H9 (cell line): ENCODE measurements around the gene NAGPA. TPM values are rescaled to one million over a fixed set of nuclear protein-coding genes. Genes with fewer than 3 reads are reported as not detected.

Experiments used
- DNase-seq: peaks from one replicate; pipeline ENCODE4 v3.0.0-alpha.2; 2017
- H2AFZ ChIP-seq: one replicate; pipeline ENCODE4 v1.6.1; 2013; ENCODE audit warnings: mild to moderate bottlenecking, low read length, control low read depth, moderate library complexity
- H2AK5ac ChIP-seq: 2 replicates; pipeline ENCODE4 v1.6.1; 2013; ENCODE audit warnings: low read length, control low read depth, mixed read lengths; ENCODE audit not compliant: insufficient read length
- H2BK120ac ChIP-seq: one replicate; pipeline ENCODE4 v1.6.1; 2013; ENCODE audit warnings: low read depth, mild to moderate bottlenecking, low read length, control low read depth, inconsistent platforms; ENCODE audit not compliant: poor library complexity, severe bottlenecking
- H2BK12ac ChIP-seq: 2 replicates; pipeline ENCODE4 v1.6.1; 2013; ENCODE audit warnings: low read length, control low read depth, mixed read lengths, low read depth; ENCODE audit not compliant: insufficient read length
- H2BK15ac ChIP-seq: 2 replicates; pipeline ENCODE4 v1.6.1; 2013; ENCODE audit warnings: low read depth, low read length, control low read depth
- H2BK20ac ChIP-seq: one replicate; pipeline ENCODE4 v1.6.1; 2013; ENCODE audit warnings: low read depth, mild to moderate bottlenecking, low read length, control low read depth, inconsistent platforms; ENCODE audit not compliant: poor library complexity, severe bottlenecking
- H2BK5ac ChIP-seq: 2 replicates; pipeline ENCODE4 v1.6.1; 2013; ENCODE audit warnings: low read length, control low read depth, mixed read lengths; ENCODE audit not compliant: insufficient read length
- H3K14ac ChIP-seq: 2 replicates; pipeline ENCODE4 v1.6.1; 2013; ENCODE audit warnings: low read length, control low read depth; ENCODE audit not compliant: insufficient read depth
- H3K18ac ChIP-seq: 2 replicates; pipeline ENCODE4 v1.6.1; 2013; ENCODE audit warnings: low read depth, mild to moderate bottlenecking, mixed read lengths, low read length, control low read depth; ENCODE audit not compliant: insufficient read length
- H3K23ac ChIP-seq: 2 replicates; pipeline ENCODE4 v1.6.1; 2013; ENCODE audit warnings: low read length, control low read depth, mixed read lengths, low read depth; ENCODE audit not compliant: insufficient read length
- H3K23me2 ChIP-seq: 2 replicates; pipeline ENCODE4 v1.6.1; 2013; ENCODE audit warnings: low read depth, mild to moderate bottlenecking, mixed read lengths, low read length, control low read depth; ENCODE audit not compliant: insufficient read length, poor library complexity, severe bottlenecking
- H3K27ac ChIP-seq: 2 replicates; pipeline ENCODE4 v1.5.1; 2013; ENCODE audit warnings: low read length, control low read depth, mixed read lengths, low read depth; ENCODE audit not compliant: insufficient read length
- H3K27me3 ChIP-seq: 2 replicates; pipeline ENCODE4 v1.6.1; 2013; ENCODE audit warnings: low read length, control low read depth, inconsistent platforms; ENCODE audit not compliant: insufficient read depth
- H3K4ac ChIP-seq: 2 replicates; pipeline ENCODE4 v1.6.1; 2013; ENCODE audit warnings: low read depth, mild to moderate bottlenecking, control low read depth, inconsistent platforms, low read length, moderate library complexity
- H3K4me1 ChIP-seq: 2 replicates; pipeline ENCODE4 v1.6.1; 2013; ENCODE audit warnings: low read length, control low read depth, inconsistent platforms; ENCODE audit not compliant: insufficient read depth
- H3K4me2 ChIP-seq: 2 replicates; pipeline ENCODE4 v1.6.1; 2013; ENCODE audit warnings: low read length, control low read depth, mixed read lengths; ENCODE audit not compliant: insufficient read length, insufficient read depth
- H3K56ac ChIP-seq: 2 replicates; pipeline ENCODE4 v1.6.1; 2013; ENCODE audit warnings: low read depth, mild to moderate bottlenecking, mixed read lengths, low read length, control low read depth; ENCODE audit not compliant: insufficient read length
- H3K79me1 ChIP-seq: 2 replicates; pipeline ENCODE4 v1.6.1; 2013; ENCODE audit warnings: low read depth, mild to moderate bottlenecking, moderate library complexity, low read length, control low read depth, inconsistent platforms; ENCODE audit not compliant: insufficient read depth, poor library complexity, severe bottlenecking
- H3K79me2 ChIP-seq: 2 replicates; pipeline ENCODE4 v1.6.1; 2013; ENCODE audit warnings: low read length, control low read depth, inconsistent platforms; ENCODE audit not compliant: insufficient read depth
- H3K9ac ChIP-seq: 2 replicates; pipeline ENCODE4 v1.6.1; 2013; ENCODE audit warnings: low read length, control low read depth, mixed read lengths; ENCODE audit not compliant: insufficient read length; ENCODE audit errors: extremely low read depth
- H3K9me3 ChIP-seq: one replicate; pipeline ENCODE4 v1.6.1; 2013; ENCODE audit warnings: low read depth, low read length, inconsistent platforms; ENCODE audit not compliant: control insufficient read depth
- H3T11ph ChIP-seq: one replicate; pipeline ENCODE4 v1.6.1; 2013; ENCODE audit warnings: mild to moderate bottlenecking, low read length, control low read depth, inconsistent platforms
- H4K20me1 ChIP-seq: one replicate; pipeline ENCODE4 v1.6.1; 2013; ENCODE audit not compliant: control insufficient read depth, insufficient read length, insufficient read depth
- H4K5ac ChIP-seq: 2 replicates; pipeline ENCODE4 v1.6.1; 2013; ENCODE audit warnings: low read depth, mild to moderate bottlenecking, mixed read lengths, low read length, control low read depth; ENCODE audit not compliant: insufficient read length
- H4K8ac ChIP-seq: replicated peaks from 2 replicates; pipeline ENCODE4 v1.6.1; 2013; ENCODE audit warnings: low read length, control low read depth, mixed read lengths, low read depth; ENCODE audit not compliant: insufficient read length
- H4K91ac ChIP-seq: 2 replicates; pipeline ENCODE4 v1.6.1; 2013; ENCODE audit warnings: low read depth, mild to moderate bottlenecking, moderate library complexity, mixed read lengths, low read length, control low read depth; ENCODE audit not compliant: insufficient read length
- H3K27ac Mint-ChIP-seq, 3 experiments: 2 replicates in 2 of 3; 3 replicates in 1 of 3; pipeline ENCODE4 v1.8.0; 2020 to 2021; ENCODE audit warnings: mixed read lengths in 3 of 3, mild to moderate bottlenecking in 1 of 3, moderate library complexity in 1 of 3
- H3K27me3 Mint-ChIP-seq: 2 replicates; pipeline ENCODE4 v1.8.0; 2021; ENCODE audit warnings: low read depth, mild to moderate bottlenecking, moderate library complexity, mixed read lengths
- H3K36me3 Mint-ChIP-seq, 3 experiments: 2 replicates in 2 of 3; 3 replicates in 1 of 3; pipeline ENCODE4 v1.8.0; 2020 to 2021; ENCODE audit warnings: low read depth in 3 of 3, mixed read lengths in 3 of 3; ENCODE audit not compliant: insufficient read depth in 1 of 3
- H3K4me1 Mint-ChIP-seq, 2 experiments: 2 replicates each; pipeline ENCODE4 v1.8.0; 2020; ENCODE audit warnings: mixed read lengths in 2 of 2
- H3K4me3 Mint-ChIP-seq, 2 experiments: 2 replicates in 1 of 2; 3 replicates in 1 of 2; pipeline ENCODE4 v1.8.0; 2020 to 2021; ENCODE audit warnings: mild to moderate bottlenecking in 2 of 2, mixed read lengths in 2 of 2, moderate library complexity in 1 of 2
- H3K9me3 Mint-ChIP-seq, 2 experiments: 2 replicates in 1 of 2; 3 replicates in 1 of 2; pipeline ENCODE4 v1.8.0; 2020; ENCODE audit warnings: mild to moderate bottlenecking in 2 of 2, mixed read lengths in 2 of 2, moderate library complexity in 1 of 2
- CTCF ChIP-seq: fragments of 200-600 bp; sonication (generic); conservative IDR thresholded peaks from 3 replicates; pipeline ENCODE4 v1.8.0; 2021; ENCODE audit warnings: antibody characterized with exemption, mild to moderate bottlenecking
- WGBS: extraction: QIAGEN DNeasy Blood & Tissue Kit; methylation state at CpG from one replicate; pipeline ENCODE4 v1.1.7; 2013; ENCODE audit warnings: missing lambda C conversion rate, low lambda C conversion rate, mixed read lengths; ENCODE audit not compliant: insufficient read length; ENCODE audit errors: extremely low coverage; 5-methylcytosine and 5-hydroxymethylcytosine counted together
- total RNA-seq: library from RNA; stranded (reverse); gene quantifications from 2 replicates; pipeline ENCODE4 v1.2.1, GENCODE V29; 2021

NAGPA gene
- total RNA-seq, 1 experiment from 2014 or later, result 12.1 TPM

GRCh38 chr16:5062790-5063765 lies 29.3 kb upstream of the NAGPA start:
- Histone ChIP-seq H3K79me2 (no peaks in the 10 kb centered on the region), H4K5ac (no peak overlapping the region), H3K79me1 (no peaks in the 10 kb centered on the region), H4K91ac (no peak overlapping the region), H3K9me3 (no peaks in the 10 kb centered on the region), H2BK5ac (no peak overlapping the region), H2AFZ (no peak overlapping the region), H3K4me1 (peaks cover 4% of the 10 kb centered on the region; the same call in 1 of the 2 replicates), H3K4ac (no peak overlapping the region), H3K27ac (no peak overlapping the region), H3K18ac (no peak overlapping the region), H4K20me1 (no peaks in the 10 kb centered on the region), H3K56ac (no peak overlapping the region), H3K23me2 (no peaks in the 10 kb centered on the region), H3K4me2 (no peak overlapping the region), H2BK12ac (no peak overlapping the region), H2BK20ac (no peak overlapping the region), H3T11ph (no peak overlapping the region), H2BK120ac (no peak overlapping the region), H3K23ac (no peak overlapping the region), H2BK15ac (no peak overlapping the region), H2AK5ac (no peak overlapping the region), H3K14ac (no peak overlapping the region), H3K9ac (no peak overlapping the region), H4K8ac (no peak overlapping the region), H3K27me3 (no peaks in the 10 kb centered on the region)
- TF ChIP-seq CTCF, result no peak; the same call in 2 of the 3 replicates
- no peaks in the 10 kb centered on the region; a peak in 1 of 5 replicates for H3K9me3 Mint-ChIP-seq
- H3K4me1 Mint-ChIP-seq, result peaks cover 31 to 36% of the 10 kb centered on the region in 2 experiments
- H3K36me3 Mint-ChIP-seq, result no peaks in the 10 kb centered on the region
- H3K27ac Mint-ChIP-seq, result no peak overlapping the region; a peak in 2 of 7 replicates
- no peaks in the 10 kb centered on the region; the same call in 1 of the 2 replicates for H3K27me3 Mint-ChIP-seq
- DNase-seq, result no peak
- no peak overlapping the region; a peak in 1 of 5 replicates for H3K4me3 Mint-ChIP-seq
- WGBS, result no CpG with 5 or more reads among the region's 19 CpGs
